Liver (tissue), 9 donors: ENCODE measurements around the gene NTNG2. TPM values are rescaled to one million over a fixed set of nuclear protein-coding genes. Genes with fewer than 3 reads are reported as not detected.

Experiments used
- DNase-seq: peaks from one replicate; pipeline ENCODE4 v3.0.0-alpha.2; 2017; ENCODE audit warnings: low spot score
- H3K27ac ChIP-seq, 2 donors: one replicate each; pipeline ENCODE4 v1.7.0; 2013; ENCODE audit warnings: inconsistent platforms in 2 of 2, low read length in 2 of 2, control low read depth in 1 of 2, low read depth in 1 of 2, mild to moderate bottlenecking in 1 of 2
- H3K27me3 ChIP-seq, 4 donors: one replicate each; pipeline versions ENCODE4 v1.6.1 to v1.7.0; 2013; ENCODE audit warnings: low read length in 3 of 4, inconsistent platforms in 1 of 4, mild to moderate bottlenecking in 1 of 4, moderate library complexity in 1 of 4; ENCODE audit not compliant: control insufficient read depth in 4 of 4, insufficient read depth in 4 of 4
- H3K36me3 ChIP-seq, 4 donors: one replicate each; pipeline versions ENCODE4 v1.6.1 to v1.7.0; 2013; ENCODE audit warnings: low read length in 3 of 4, mild to moderate bottlenecking in 3 of 4, low read depth in 1 of 4, moderate library complexity in 1 of 4; ENCODE audit not compliant: control insufficient read depth in 4 of 4, insufficient read depth in 3 of 4
- H3K4me1 ChIP-seq, 4 donors: one replicate each; pipeline versions ENCODE4 v1.6.1 to v1.7.0; 2013; ENCODE audit warnings: low read length in 3 of 4, mild to moderate bottlenecking in 3 of 4, moderate library complexity in 1 of 4; ENCODE audit not compliant: control insufficient read depth in 4 of 4, insufficient read depth in 4 of 4
- H3K4me3 ChIP-seq, 3 donors: one replicate each; pipeline versions ENCODE4 v1.6.1 to v1.7.0; 2013; ENCODE audit warnings: low read length in 3 of 3, control low read depth in 1 of 3, low read depth in 1 of 3, mild to moderate bottlenecking in 1 of 3
- H3K9ac ChIP-seq, 2 donors: one replicate each; pipeline ENCODE4 v1.7.0; 2013; ENCODE audit warnings: low read length in 2 of 2, mild to moderate bottlenecking in 2 of 2, moderate library complexity in 2 of 2, control low read depth in 1 of 2, low read depth in 1 of 2
- H3K9me3 ChIP-seq, 4 donors: one replicate each; pipeline versions ENCODE4 v1.6.1 to v1.7.0; 2013; ENCODE audit warnings: low read length in 3 of 4; ENCODE audit not compliant: control insufficient read depth in 4 of 4
- EGR1 ChIP-seq, 2 donors: IDR thresholded peaks; 2 replicates each; pipeline ENCODE4 v1.6.1; 2016 to 2018; ENCODE audit warnings: antibody characterized with exemption in 2 of 2, low read depth in 2 of 2
- FOXA1 ChIP-seq: IDR thresholded peaks from 2 replicates; pipeline ENCODE4 v1.6.1; 2016; ENCODE audit warnings: antibody characterized with exemption
- FOXA2 ChIP-seq: IDR thresholded peaks from 2 replicates; pipeline ENCODE4 v1.6.1; 2016; ENCODE audit warnings: antibody characterized with exemption
- GABPA ChIP-seq, 2 donors: IDR thresholded peaks in 1 of 2; conservative IDR thresholded peaks in 1 of 2; 2 replicates each; pipeline ENCODE4 v1.6.1; 2016; ENCODE audit warnings: antibody characterized with exemption in 2 of 2, mild to moderate bottlenecking in 1 of 2, moderate library complexity in 1 of 2
- HNF4A ChIP-seq, 2 donors: conservative IDR thresholded peaks; 2 replicates each; pipeline ENCODE4 v1.6.1; 2016; ENCODE audit warnings: antibody characterized with exemption in 2 of 2, mild to moderate bottlenecking in 2 of 2
- HNF4G ChIP-seq: IDR thresholded peaks from 2 replicates; pipeline ENCODE4 v1.6.1; 2016; ENCODE audit warnings: antibody characterized with exemption
- JUND ChIP-seq, 2 donors: IDR thresholded peaks; 2 replicates each; pipeline ENCODE4 v1.6.1; 2016; ENCODE audit warnings: antibody characterized with exemption in 2 of 2
- RXRA ChIP-seq, 2 donors: IDR thresholded peaks; 2 replicates each; pipeline ENCODE4 v1.6.1; 2017 to 2018; ENCODE audit warnings: antibody characterized with exemption in 2 of 2, mild to moderate bottlenecking in 1 of 2
- TAF1 ChIP-seq: conservative IDR thresholded peaks from 2 replicates; pipeline ENCODE4 v1.6.1; 2016; ENCODE audit warnings: antibody characterized with exemption, mild to moderate bottlenecking
- WGBS: extraction: QIAGEN DNeasy Blood & Tissue Kit; methylation state at CpG from one replicate; pipeline ENCODE4 v1.1.7; 2013; 5-methylcytosine and 5-hydroxymethylcytosine counted together
- polyA plus RNA-seq, 2 donors: library from polyadenylated mRNA; stranded (reverse) in 1 of 2; unstranded in 1 of 2; fragments of 200-250 nt in 1 of 2; fragments of >200 nt in 1 of 2; fragmentation: Nextera tagmentation in 1 of 2; extraction: Ambion mirVana in 1 of 2; gene quantifications; one replicate each; pipeline versions ENCODE4 v1.2.1 to v1.2.3, GENCODE V29; 2013 to 2015
- total RNA-seq, 2 donors: library from RNA; depleted of rRNA; stranded (reverse); fragments of >200 nt; gene quantifications; one replicate each; pipeline ENCODE4 v1.2.3, GENCODE V29; 2014
- TF ChIP-seq, protein P1 (sequence below): IDR thresholded peaks from 2 replicates; pipeline ENCODE4 v1.6.1; 2016; ENCODE audit warnings: antibody characterized with exemption, mild to moderate bottlenecking
- TF ChIP-seq, protein P2 (sequence below): IDR thresholded peaks from 2 replicates; pipeline ENCODE4 v1.6.1; 2016; ENCODE audit warnings: antibody characterized with exemption
- TF ChIP-seq, protein P3 (sequence below): fragments of 150-350 bp; IDR thresholded peaks from 2 replicates; pipeline ENCODE4 v1.5.1; 2017; ENCODE audit warnings: improper control_type of control experiment, low read depth, low read length; ENCODE audit not compliant: missing input control
- TF ChIP-seq, protein P4 (sequence below): IDR thresholded peaks from 2 replicates; pipeline ENCODE4 v1.6.1; 2016; ENCODE audit warnings: antibody characterized with exemption
- TF ChIP-seq, protein P5 (sequence below): IDR thresholded peaks from 2 replicates; pipeline ENCODE4 v1.6.1; 2016; ENCODE audit warnings: antibody characterized with exemption
- donor health status: healthy.
- donor health status: healthy.
- donor health status: healthy.
- donor health status: healthy.
- donor health status: healthy.

NTNG2 gene
- total and polyA plus RNA-seq, 4 donors: 0.12 to 0.42 (median 0.28) TPM; not detected in 1

DNA sequence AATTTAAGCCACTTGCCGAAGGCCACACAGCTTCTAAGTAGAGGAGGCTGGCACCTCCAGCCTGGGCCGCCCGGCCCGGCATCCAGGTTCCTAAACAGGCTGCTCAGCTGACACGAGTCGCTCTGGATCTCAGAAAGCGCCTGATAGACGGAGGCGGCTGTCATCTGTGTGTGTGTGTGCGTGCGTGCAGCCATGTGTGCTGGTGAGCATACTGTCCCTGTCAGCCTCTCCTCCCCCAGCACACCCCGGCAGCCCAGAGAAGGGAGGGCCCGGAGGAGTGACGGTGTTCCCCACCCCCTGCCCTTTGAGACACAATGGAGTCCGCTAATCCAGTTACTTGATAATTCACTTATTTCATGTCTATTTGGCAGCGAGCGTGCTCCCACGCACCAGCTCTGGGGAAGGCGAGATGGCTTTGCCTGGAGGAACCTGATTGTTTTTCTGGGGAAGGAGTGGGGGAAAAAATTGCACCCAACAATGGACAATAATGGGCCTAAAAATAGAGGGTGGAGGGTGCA lies 20.0 kb downstream of the NTNG2 start:
- H3K27me3 ChIP-seq: peaks cover 0 to 3% (median 2%) of the 10 kb centered on the region in 4 donors
- no peak overlapping the region for H3K9ac ChIP-seq
- H3K4me3 ChIP-seq: no peak overlapping the region
- no peak overlapping the region for H3K27ac ChIP-seq
- H3K36me3 ChIP-seq: no peaks in the 10 kb centered on the region
- no peaks in the 10 kb centered on the region for H3K9me3 ChIP-seq
- 57% methylated on average over 19 of the region's 19 CpGs for WGBS
- DNase-seq: no peak
- TF ChIP-seq FOXA2 (no peak), JUND (IDR thresholded peaks at IDR 0.05) (no peak), FOXA1 (no peak), GABPA (IDR thresholded peaks at IDR 0.05 in 1 of 2, conservative IDR thresholded peaks at IDR 0.05 in 1 of 2) (no peak), RXRA (IDR thresholded peaks at IDR 0.05) (no peak), EGR1 (IDR thresholded peaks at IDR 0.05; ENCODE audit: low read depth in 2 of 2) (no peak), TAF1 (no peak), HNF4G (no peak), HNF4A (conservative IDR thresholded peaks at IDR 0.05) (no peak)
- TF ChIP-seq, protein P1, sequence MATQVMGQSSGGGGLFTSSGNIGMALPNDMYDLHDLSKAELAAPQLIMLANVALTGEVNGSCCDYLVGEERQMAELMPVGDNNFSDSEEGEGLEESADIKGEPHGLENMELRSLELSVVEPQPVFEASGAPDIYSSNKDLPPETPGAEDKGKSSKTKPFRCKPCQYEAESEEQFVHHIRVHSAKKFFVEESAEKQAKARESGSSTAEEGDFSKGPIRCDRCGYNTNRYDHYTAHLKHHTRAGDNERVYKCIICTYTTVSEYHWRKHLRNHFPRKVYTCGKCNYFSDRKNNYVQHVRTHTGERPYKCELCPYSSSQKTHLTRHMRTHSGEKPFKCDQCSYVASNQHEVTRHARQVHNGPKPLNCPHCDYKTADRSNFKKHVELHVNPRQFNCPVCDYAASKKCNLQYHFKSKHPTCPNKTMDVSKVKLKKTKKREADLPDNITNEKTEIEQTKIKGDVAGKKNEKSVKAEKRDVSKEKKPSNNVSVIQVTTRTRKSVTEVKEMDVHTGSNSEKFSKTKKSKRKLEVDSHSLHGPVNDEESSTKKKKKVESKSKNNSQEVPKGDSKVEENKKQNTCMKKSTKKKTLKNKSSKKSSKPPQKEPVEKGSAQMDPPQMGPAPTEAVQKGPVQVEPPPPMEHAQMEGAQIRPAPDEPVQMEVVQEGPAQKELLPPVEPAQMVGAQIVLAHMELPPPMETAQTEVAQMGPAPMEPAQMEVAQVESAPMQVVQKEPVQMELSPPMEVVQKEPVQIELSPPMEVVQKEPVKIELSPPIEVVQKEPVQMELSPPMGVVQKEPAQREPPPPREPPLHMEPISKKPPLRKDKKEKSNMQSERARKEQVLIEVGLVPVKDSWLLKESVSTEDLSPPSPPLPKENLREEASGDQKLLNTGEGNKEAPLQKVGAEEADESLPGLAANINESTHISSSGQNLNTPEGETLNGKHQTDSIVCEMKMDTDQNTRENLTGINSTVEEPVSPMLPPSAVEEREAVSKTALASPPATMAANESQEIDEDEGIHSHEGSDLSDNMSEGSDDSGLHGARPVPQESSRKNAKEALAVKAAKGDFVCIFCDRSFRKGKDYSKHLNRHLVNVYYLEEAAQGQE: no peak
- TF ChIP-seq, protein P2, sequence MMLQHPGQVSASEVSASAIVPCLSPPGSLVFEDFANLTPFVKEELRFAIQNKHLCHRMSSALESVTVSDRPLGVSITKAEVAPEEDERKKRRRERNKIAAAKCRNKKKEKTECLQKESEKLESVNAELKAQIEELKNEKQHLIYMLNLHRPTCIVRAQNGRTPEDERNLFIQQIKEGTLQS: no peak
- TF ChIP-seq, protein P3, sequence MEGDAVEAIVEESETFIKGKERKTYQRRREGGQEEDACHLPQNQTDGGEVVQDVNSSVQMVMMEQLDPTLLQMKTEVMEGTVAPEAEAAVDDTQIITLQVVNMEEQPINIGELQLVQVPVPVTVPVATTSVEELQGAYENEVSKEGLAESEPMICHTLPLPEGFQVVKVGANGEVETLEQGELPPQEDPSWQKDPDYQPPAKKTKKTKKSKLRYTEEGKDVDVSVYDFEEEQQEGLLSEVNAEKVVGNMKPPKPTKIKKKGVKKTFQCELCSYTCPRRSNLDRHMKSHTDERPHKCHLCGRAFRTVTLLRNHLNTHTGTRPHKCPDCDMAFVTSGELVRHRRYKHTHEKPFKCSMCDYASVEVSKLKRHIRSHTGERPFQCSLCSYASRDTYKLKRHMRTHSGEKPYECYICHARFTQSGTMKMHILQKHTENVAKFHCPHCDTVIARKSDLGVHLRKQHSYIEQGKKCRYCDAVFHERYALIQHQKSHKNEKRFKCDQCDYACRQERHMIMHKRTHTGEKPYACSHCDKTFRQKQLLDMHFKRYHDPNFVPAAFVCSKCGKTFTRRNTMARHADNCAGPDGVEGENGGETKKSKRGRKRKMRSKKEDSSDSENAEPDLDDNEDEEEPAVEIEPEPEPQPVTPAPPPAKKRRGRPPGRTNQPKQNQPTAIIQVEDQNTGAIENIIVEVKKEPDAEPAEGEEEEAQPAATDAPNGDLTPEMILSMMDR: no peak
- TF ChIP-seq, protein P4, sequence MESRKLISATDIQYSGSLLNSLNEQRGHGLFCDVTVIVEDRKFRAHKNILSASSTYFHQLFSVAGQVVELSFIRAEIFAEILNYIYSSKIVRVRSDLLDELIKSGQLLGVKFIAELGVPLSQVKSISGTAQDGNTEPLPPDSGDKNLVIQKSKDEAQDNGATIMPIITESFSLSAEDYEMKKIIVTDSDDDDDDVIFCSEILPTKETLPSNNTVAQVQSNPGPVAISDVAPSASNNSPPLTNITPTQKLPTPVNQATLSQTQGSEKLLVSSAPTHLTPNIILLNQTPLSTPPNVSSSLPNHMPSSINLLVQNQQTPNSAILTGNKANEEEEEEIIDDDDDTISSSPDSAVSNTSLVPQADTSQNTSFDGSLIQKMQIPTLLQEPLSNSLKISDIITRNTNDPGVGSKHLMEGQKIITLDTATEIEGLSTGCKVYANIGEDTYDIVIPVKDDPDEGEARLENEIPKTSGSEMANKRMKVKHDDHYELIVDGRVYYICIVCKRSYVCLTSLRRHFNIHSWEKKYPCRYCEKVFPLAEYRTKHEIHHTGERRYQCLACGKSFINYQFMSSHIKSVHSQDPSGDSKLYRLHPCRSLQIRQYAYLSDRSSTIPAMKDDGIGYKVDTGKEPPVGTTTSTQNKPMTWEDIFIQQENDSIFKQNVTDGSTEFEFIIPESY: no peak
- TF ChIP-seq, protein P5, sequence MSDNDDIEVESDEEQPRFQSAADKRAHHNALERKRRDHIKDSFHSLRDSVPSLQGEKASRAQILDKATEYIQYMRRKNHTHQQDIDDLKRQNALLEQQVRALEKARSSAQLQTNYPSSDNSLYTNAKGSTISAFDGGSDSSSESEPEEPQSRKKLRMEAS: no peak
- H3K4me1 ChIP-seq: no peaks in the 10 kb centered on the region
